Vagina (tissue), 2 donors: Measurements from ENCODE around the gene SLC19A2.

Experiments used
- POLR2A ChIP-seq, 2 donors: fragments of 450-650 bp; IDR thresholded peaks; one replicate each; pipeline ENCODE4 v1.6.1; 2017; ENCODE audit warnings: antibody characterized with exemption in 2 of 2, mild to moderate bottlenecking in 2 of 2, moderate library complexity in 2 of 2
- TF ChIP-seq, protein P1 (sequence below), 3 experiments: fragments of 450-650 bp in 2 of 3; fragments of 200-600 bp in 1 of 3; sonication (generic) in 1 of 3; IDR thresholded peaks; one replicate each; pipeline ENCODE4 v1.5.1; 2017 to 2019; ENCODE audit warnings: antibody characterized with exemption in 3 of 3, mild to moderate bottlenecking in 2 of 3, moderate library complexity in 2 of 3

DNA sequence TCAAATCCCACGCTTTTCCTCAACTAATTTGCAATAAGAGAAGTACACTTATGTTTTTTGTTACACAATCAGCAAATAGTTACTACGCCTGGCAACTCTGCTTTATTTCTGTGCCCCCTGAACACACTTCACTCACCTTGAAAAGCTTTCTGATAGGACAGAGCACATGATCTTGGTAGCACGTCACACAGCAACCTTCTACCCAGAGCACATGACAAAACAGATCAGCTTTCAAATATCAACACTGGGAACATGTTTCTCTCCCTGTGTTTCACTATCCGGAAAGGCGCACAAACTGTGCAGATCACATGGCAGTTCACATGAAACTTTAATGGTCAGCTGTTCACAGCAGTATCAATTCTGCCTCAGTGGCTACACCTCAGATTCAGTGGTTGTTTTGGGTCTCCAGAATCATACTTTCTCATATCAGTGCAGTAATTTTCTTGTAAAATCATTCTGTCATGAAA is 2.2 kb downstream of the SLC19A2 start:
- TF ChIP-seq, protein P1, sequence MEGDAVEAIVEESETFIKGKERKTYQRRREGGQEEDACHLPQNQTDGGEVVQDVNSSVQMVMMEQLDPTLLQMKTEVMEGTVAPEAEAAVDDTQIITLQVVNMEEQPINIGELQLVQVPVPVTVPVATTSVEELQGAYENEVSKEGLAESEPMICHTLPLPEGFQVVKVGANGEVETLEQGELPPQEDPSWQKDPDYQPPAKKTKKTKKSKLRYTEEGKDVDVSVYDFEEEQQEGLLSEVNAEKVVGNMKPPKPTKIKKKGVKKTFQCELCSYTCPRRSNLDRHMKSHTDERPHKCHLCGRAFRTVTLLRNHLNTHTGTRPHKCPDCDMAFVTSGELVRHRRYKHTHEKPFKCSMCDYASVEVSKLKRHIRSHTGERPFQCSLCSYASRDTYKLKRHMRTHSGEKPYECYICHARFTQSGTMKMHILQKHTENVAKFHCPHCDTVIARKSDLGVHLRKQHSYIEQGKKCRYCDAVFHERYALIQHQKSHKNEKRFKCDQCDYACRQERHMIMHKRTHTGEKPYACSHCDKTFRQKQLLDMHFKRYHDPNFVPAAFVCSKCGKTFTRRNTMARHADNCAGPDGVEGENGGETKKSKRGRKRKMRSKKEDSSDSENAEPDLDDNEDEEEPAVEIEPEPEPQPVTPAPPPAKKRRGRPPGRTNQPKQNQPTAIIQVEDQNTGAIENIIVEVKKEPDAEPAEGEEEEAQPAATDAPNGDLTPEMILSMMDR (IDR thresholded peaks at IDR 0.05): no peak
- peak in 1 of 2 donors; percentile 35 for TF ChIP-seq POLR2A (IDR thresholded peaks at IDR 0.05)
